NCI-H774 (cell line): Measurements from ENCODE around the gene EMILIN2.

Experiments
- DNase-seq: peaks from one replicate; lab custom pipeline; 2025; lab: John Stamatoyannopoulos, UW

EMILIN2 gene

GRCh38 chr18:2900684-2901422 is 54.0 kb downstream of the EMILIN2 start:
- DNase-seq, result no peak

- no peak for DNase-seq
Observed at GRCh38 chr18:2901423-2901985, 54.7 kb downstream of the EMILIN2 start.

GRCh38 chr18:2902327-2902726 is 55.5 kb downstream of the EMILIN2 start:
- no peak for DNase-seq

- DNase-seq, result no peak
Observed at GRCh38 chr18:2903006-2903405, 56.2 kb downstream of the EMILIN2 start.

GRCh38 chr18:2905854-2906703 is 59.3 kb downstream of the EMILIN2 start:
- peak; percentile 65 for DNase-seq

GRCh38 chr18:2906704-2907549 is 60.1 kb downstream of the EMILIN2 start:
- DNase-seq, result peak; percentile 33

- no peak for DNase-seq
Observed at GRCh38 chr18:2907550-2908135, 60.8 kb downstream of the EMILIN2 start.

GRCh38 chr18:2908166-2908945 is 61.5 kb downstream of the EMILIN2 start:
- no peak for DNase-seq

- no peak for DNase-seq
Observed at GRCh38 chr18:2908946-2909335, 62.1 kb downstream of the EMILIN2 start.

- DNase-seq, result no peak
Observed at GRCh38 chr18:2909431-2910140, 62.8 kb downstream of the EMILIN2 start.

- DNase-seq, result no peak
Observed at GRCh38 chr18:2910261-2910660, 63.5 kb downstream of the EMILIN2 start.

- no peak for DNase-seq
Observed at GRCh38 chr18:2910751-2911425, 64.1 kb downstream of the EMILIN2 start.

GRCh38 chr18:2911533-2911932 is 64.7 kb downstream of the EMILIN2 start:
- DNase-seq, result no peak

- no peak for DNase-seq
Observed at GRCh38 chr18:2912357-2913299, 65.8 kb downstream of the EMILIN2 start.

GRCh38 chr18:2913398-2914005 is 66.7 kb downstream of the EMILIN2 start:
- DNase-seq, result no peak

- no peak for DNase-seq
Observed at GRCh38 chr18:2914185-2914880, 67.5 kb downstream of the EMILIN2 start.

GRCh38 chr18:2914881-2915240 is 68.1 kb downstream of the EMILIN2 start:
- no peak for DNase-seq
